CD14-positive monocyte (primary cell): Measurements from ENCODE around the gene KCNJ2. TPM values are rescaled to one million over a fixed set of nuclear protein-coding genes. Genes with fewer than 3 reads are reported as not detected.

Experiments
- DNase-seq, 3 donors: peaks; one replicate each; pipeline ENCODE4 v3.0.0-alpha.2; 2011 to 2022
- H2AFZ ChIP-seq: 2 replicates; pipeline ENCODE4 v1.6.0; 2012; ENCODE audit warnings: mild to moderate bottlenecking, low read depth, low read length, inconsistent platforms; ENCODE audit not compliant: insufficient read depth, poor library complexity, severe bottlenecking
- H3K27ac ChIP-seq, 2 donors: 1 replicate in 1 of 2; 2 replicates in 1 of 2; pipeline ENCODE4 v1.5.1; 2012 to 2013; ENCODE audit warnings: low read length in 2 of 2, control low read depth in 1 of 2, inconsistent platforms in 1 of 2, low read depth in 1 of 2, mild to moderate bottlenecking in 1 of 2
- H3K27me3 ChIP-seq, 2 donors: one replicate each; pipeline versions ENCODE4 v1.6.0 to v1.6.1; 2011 to 2013; ENCODE audit warnings: low read length in 2 of 2; ENCODE audit not compliant: control insufficient read depth in 2 of 2, insufficient read depth in 2 of 2
- H3K36me3 ChIP-seq, 2 donors: replicated peaks in 1 of 2; 1 replicate in 1 of 2; 2 replicates in 1 of 2; pipeline versions ENCODE4 v1.5.1 to v1.6.1; 2012 to 2013; ENCODE audit warnings: low read length in 2 of 2, control low read depth in 1 of 2, inconsistent platforms in 1 of 2, mild to moderate bottlenecking in 1 of 2; ENCODE audit not compliant: insufficient read depth in 2 of 2, control insufficient read depth in 1 of 2
- H3K4me1 ChIP-seq, 2 donors: 1 replicate in 1 of 2; 2 replicates in 1 of 2; pipeline versions ENCODE4 v1.5.1 to v1.6.1; 2012 to 2013; ENCODE audit warnings: low read length in 2 of 2, control low read depth in 1 of 2, inconsistent platforms in 1 of 2, mild to moderate bottlenecking in 1 of 2, moderate library complexity in 1 of 2; ENCODE audit not compliant: insufficient read depth in 2 of 2, control insufficient read depth in 1 of 2
- H3K4me2 ChIP-seq: replicated peaks from 2 replicates; pipeline ENCODE3; 2012; ENCODE audit warnings: low read length, moderate library complexity, mild to moderate bottlenecking; ENCODE audit not compliant: poor library complexity, severe bottlenecking; ENCODE audit errors: extremely low read depth
- H3K4me3 ChIP-seq, 3 experiments: fragments of 200-600 bp in 1 of 3; sonication (generic) in 1 of 3; replicated peaks in 1 of 3; 1 replicate in 2 of 3; 2 replicates in 1 of 3; pipeline ENCODE4 v1.5.1; 2011 to 2013; ENCODE audit warnings: low read length in 3 of 3, mild to moderate bottlenecking in 3 of 3, control low read depth in 2 of 3, low read depth in 2 of 3, inconsistent platforms in 1 of 3, moderate library complexity in 1 of 3
- H3K79me2 ChIP-seq: 2 replicates; pipeline ENCODE4 v1.6.0; 2012; ENCODE audit warnings: mild to moderate bottlenecking, control low read depth, inconsistent platforms, low read length, moderate library complexity; ENCODE audit not compliant: insufficient read depth
- H3K9ac ChIP-seq: 2 replicates; pipeline ENCODE4 v1.6.0; 2017; ENCODE audit warnings: low read length, mild to moderate bottlenecking; ENCODE audit not compliant: insufficient read depth, poor library complexity, severe bottlenecking
- H3K9me3 ChIP-seq, 2 donors: replicated peaks in 1 of 2; 1 replicate in 1 of 2; 2 replicates in 1 of 2; pipeline versions ENCODE4 v1.5.1 to v1.6.1; 2012 to 2013; ENCODE audit warnings: low read length in 2 of 2, control low read depth in 1 of 2; ENCODE audit not compliant: control insufficient read depth in 1 of 2, insufficient read depth in 1 of 2
- H4K20me1 ChIP-seq: 2 replicates; pipeline ENCODE4 v1.6.0; 2012; ENCODE audit warnings: mild to moderate bottlenecking, low read length, control low read depth, moderate library complexity; ENCODE audit not compliant: insufficient read depth
- H3K27ac Mint-ChIP-seq, 7 donors: one replicate each; pipeline ENCODE4 v1.8.0; 2020; ENCODE audit warnings: mild to moderate bottlenecking in 7 of 7, mixed read lengths in 7 of 7, moderate library complexity in 6 of 7, inconsistent platforms in 2 of 7
- H3K27me3 Mint-ChIP-seq, 3 donors: one replicate each; pipeline ENCODE4 v1.8.0; 2021 to 2022; ENCODE audit warnings: low read depth in 3 of 3, mild to moderate bottlenecking in 3 of 3, mixed read lengths in 3 of 3, moderate library complexity in 3 of 3, inconsistent platforms in 1 of 3
- H3K36me3 Mint-ChIP-seq, 2 donors: one replicate each; pipeline ENCODE4 v1.8.0; 2020; ENCODE audit warnings: mixed read lengths in 2 of 2, inconsistent platforms in 1 of 2, mild to moderate bottlenecking in 1 of 2
- H3K4me1 Mint-ChIP-seq: one replicate; pipeline ENCODE4 v1.8.0; 2020; ENCODE audit warnings: mild to moderate bottlenecking, mixed read lengths
- H3K4me3 Mint-ChIP-seq, 2 donors: one replicate each; pipeline ENCODE4 v1.8.0; 2020; ENCODE audit warnings: mild to moderate bottlenecking in 2 of 2, mixed read lengths in 2 of 2, moderate library complexity in 1 of 2
- H3K9me3 Mint-ChIP-seq, 7 donors: one replicate each; pipeline ENCODE4 v1.8.0; 2020 to 2022; ENCODE audit warnings: mixed read lengths in 7 of 7, mild to moderate bottlenecking in 6 of 7, moderate library complexity in 6 of 7, inconsistent platforms in 2 of 7
- CTCF ChIP-seq: fragments of 200-600 bp; IDR thresholded peaks from one replicate; pipeline ENCODE4 v1.8.0; 2022; ENCODE audit warnings: antibody characterized with exemption, mild to moderate bottlenecking
- WGBS: methylation state at CpG from one replicate; pipeline ENCODE4 v1.1.5; 2013; ENCODE audit warnings: missing lambda C conversion rate; ENCODE audit not compliant: insufficient coverage; 5-methylcytosine and 5-hydroxymethylcytosine counted together
- intact Hi-C, 2 donors: fragments of 100-400 bp; cut with micrococcal nuclease; formaldehyde crosslinking; loops; one replicate each; pipeline versions ENCODE4 v1.15.0 to v1.15.1; 2023
- polyA plus RNA-seq, 3 donors: library from polyadenylated mRNA; depleted of rRNA in 1 of 3; unstranded in 2 of 3; stranded (reverse) in 1 of 3; fragments of 300-500 nt in 2 of 3; fragments of >200 nt in 1 of 3; fragmentation: Illumina TruSeq in 2 of 3; gene quantifications; 1 replicate in 2 of 3; 2 replicates in 1 of 3; pipeline ENCODE4 v1.2.3, GENCODE V29; 2012 to 2021

Gene KCNJ2
- polyA plus RNA-seq, 3 donors, result 0.37 to 2.0 (median 1.7) TPM

GRCh38 chr17:70153210-70153609 lies 16.1 kb upstream of the KCNJ2 start:
- no peaks in the 10 kb centered on the region for H3K9me3 ChIP-seq
- H3K27ac ChIP-seq, result no peak overlapping the region
- H2AFZ ChIP-seq, result no peak overlapping the region
- no peaks in the 10 kb centered on the region for H3K4me1 ChIP-seq
- no peaks in the 10 kb centered on the region for H3K9me3 Mint-ChIP-seq
- TF ChIP-seq CTCF, result no peak
- H3K4me3 ChIP-seq, result no peak overlapping the region
- no peaks in the 10 kb centered on the region for H3K79me2 ChIP-seq
- intact Hi-C loops, result no loop called here
- H3K4me2 ChIP-seq, result no peak overlapping the region
- H4K20me1 ChIP-seq, result no peaks in the 10 kb centered on the region
- WGBS, result no CpG with 5 or more reads among the region's 3 CpGs
- peaks cover under 1% of the 10 kb centered on the region for H3K4me1 Mint-ChIP-seq
- H3K9ac ChIP-seq, result no peak overlapping the region
- no peak overlapping the region for H3K4me3 Mint-ChIP-seq
- H3K36me3 Mint-ChIP-seq, result no peaks in the 10 kb centered on the region
- no peak overlapping the region for H3K27ac Mint-ChIP-seq
- no peaks in the 10 kb centered on the region for H3K27me3 Mint-ChIP-seq
- H3K36me3 ChIP-seq, result no peaks in the 10 kb centered on the region
- no peaks in the 10 kb centered on the region for H3K27me3 ChIP-seq
- no peak for DNase-seq

GRCh38 chr17:70157151-70157550 lies 12.2 kb upstream of the KCNJ2 start:
- no peaks in the 10 kb centered on the region for H4K20me1 ChIP-seq
- Mint-ChIP-seq H3K9me3 (no peaks in the 10 kb centered on the region), H3K4me3 (no peak overlapping the region), H3K36me3 (no peaks in the 10 kb centered on the region), H3K4me1 (peaks cover 3% of the 10 kb centered on the region), H3K27ac (no peak overlapping the region), H3K27me3 (no peaks in the 10 kb centered on the region)
- H3K4me3 ChIP-seq, result no peak overlapping the region
- no peaks in the 10 kb centered on the region for H3K9me3 ChIP-seq
- H3K4me2 ChIP-seq, result no peak overlapping the region
- H3K36me3 ChIP-seq, result no peaks in the 10 kb centered on the region
- no peak for TF ChIP-seq CTCF
- WGBS, result no CpG with 5 or more reads among the region's 4 CpGs
- H3K79me2 ChIP-seq, result no peaks in the 10 kb centered on the region
- no peak overlapping the region for H3K9ac ChIP-seq
- H2AFZ ChIP-seq, result no peak overlapping the region
- H3K27me3 ChIP-seq, result no peaks in the 10 kb centered on the region
- no peak overlapping the region for H3K27ac ChIP-seq
- no peak for DNase-seq
- intact Hi-C loops, result no loop called here
- H3K4me1 ChIP-seq, result no peaks in the 10 kb centered on the region
